Measurements from ENCODE around the gene CARD6. TPM values are rescaled to one million over a fixed set of nuclear protein-coding genes. Genes with fewer than 3 reads are reported as not detected.

CARD6 gene
- total RNA-seq, 4 donors from 2014 or later = 6.2 to 12.5 (median 10.9) TPM

- DNase-seq = no peak
- Histone ChIP-seq H3K9me3 (no peaks in the 10 kb centered on the region), H3K36me3 (no peaks in the 10 kb centered on the region), H3K4me1 (peaks cover 0 to 3% of the 10 kb centered on the region in 2 donors), H3K27me3 (no peaks in the 10 kb centered on the region), H3K4me3 (no peak overlapping the region), H3K27ac (no peak overlapping the region)
- intact Hi-C loops (cut with DNase I; ENCODE audit: low total_unique reads) = no loop called here
- no peak for TF ChIP-seq POLR2A (IDR thresholded peaks at IDR 0.05)
- TF ChIP-seq, protein P1, sequence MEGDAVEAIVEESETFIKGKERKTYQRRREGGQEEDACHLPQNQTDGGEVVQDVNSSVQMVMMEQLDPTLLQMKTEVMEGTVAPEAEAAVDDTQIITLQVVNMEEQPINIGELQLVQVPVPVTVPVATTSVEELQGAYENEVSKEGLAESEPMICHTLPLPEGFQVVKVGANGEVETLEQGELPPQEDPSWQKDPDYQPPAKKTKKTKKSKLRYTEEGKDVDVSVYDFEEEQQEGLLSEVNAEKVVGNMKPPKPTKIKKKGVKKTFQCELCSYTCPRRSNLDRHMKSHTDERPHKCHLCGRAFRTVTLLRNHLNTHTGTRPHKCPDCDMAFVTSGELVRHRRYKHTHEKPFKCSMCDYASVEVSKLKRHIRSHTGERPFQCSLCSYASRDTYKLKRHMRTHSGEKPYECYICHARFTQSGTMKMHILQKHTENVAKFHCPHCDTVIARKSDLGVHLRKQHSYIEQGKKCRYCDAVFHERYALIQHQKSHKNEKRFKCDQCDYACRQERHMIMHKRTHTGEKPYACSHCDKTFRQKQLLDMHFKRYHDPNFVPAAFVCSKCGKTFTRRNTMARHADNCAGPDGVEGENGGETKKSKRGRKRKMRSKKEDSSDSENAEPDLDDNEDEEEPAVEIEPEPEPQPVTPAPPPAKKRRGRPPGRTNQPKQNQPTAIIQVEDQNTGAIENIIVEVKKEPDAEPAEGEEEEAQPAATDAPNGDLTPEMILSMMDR (IDR thresholded peaks at IDR 0.05) = no peak
These were observed 11.2 kb upstream of the CARD6 start for GRCh38 chr5:40829748-40830533.

DNA sequence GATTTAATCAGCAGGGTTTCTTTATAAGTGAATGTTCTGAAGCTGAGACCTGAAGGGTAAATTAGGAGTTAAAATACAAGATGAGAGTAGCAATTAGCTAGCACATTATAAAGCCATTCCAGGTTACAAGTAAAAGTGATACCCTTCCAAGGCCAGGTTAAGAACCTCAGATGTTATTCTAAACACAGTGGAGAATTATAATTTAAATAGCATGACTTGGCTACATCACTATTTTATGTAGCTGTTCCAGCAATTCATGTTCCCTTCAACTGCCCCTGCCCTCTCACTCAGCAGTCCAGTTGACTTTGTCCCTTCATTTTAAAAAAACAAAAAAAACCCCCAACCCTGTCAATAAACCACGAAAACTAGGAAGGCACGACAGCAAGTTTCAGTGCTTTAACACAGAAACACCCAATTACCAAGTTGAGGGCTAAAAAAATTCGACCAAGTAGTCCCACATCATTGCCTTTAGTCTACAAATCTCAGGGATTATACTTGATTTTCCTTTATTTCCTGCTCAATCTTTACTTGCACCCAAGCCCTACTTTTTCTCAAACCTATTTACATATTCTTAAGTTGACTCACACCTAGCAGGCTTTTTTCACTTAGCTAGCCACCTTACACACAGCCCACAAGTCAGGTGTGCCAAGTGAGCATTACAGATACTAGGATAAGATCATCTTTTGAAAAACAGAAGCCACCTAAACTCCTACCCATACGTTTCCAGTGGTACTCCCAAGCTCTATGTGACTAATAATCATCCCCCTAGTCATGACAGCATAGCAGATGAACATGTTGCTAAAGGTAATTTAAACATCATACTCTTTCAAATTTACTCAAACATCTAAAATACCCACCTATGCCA is 9.6 kb upstream of the CARD6 start:
- intact Hi-C loops (cut with DNase I; ENCODE audit: low total_unique reads) = no loop called here
- H3K9me3 ChIP-seq = no peaks in the 10 kb centered on the region
- no peak for TF ChIP-seq POLR2A (IDR thresholded peaks at IDR 0.05)
- TF ChIP-seq, protein P1 (IDR thresholded peaks at IDR 0.05) = no peak

DNA sequence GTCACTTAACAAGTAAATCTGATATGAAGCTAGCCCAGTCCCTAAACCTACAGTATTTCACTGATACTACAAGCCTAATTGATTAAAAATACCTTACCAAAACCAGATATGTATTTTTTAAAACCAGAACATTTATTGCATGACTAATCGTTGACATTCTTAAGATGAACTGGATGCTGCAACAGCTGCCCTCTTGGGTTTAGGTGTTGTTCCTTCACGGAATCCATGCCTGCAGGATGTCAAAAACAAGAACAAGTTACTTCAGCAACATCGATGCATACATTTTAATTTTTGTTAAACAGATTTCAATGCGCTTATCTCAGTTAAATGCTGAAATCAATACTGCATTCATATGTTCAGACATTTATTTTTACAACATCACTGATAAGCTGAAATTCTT is 8.8 kb upstream of the CARD6 start:
- Histone ChIP-seq H3K27me3 (no peaks in the 10 kb centered on the region), H3K9me3 (no peaks in the 10 kb centered on the region), H3K4me1 (peaks cover 0 to 3% of the 10 kb centered on the region in 2 donors), H3K27ac (no peak overlapping the region), H3K36me3 (no peaks in the 10 kb centered on the region), H3K4me3 (no peak overlapping the region)
- intact Hi-C loops (cut with DNase I; ENCODE audit: low total_unique reads) = no loop called here
- TF ChIP-seq, protein P1 (IDR thresholded peaks at IDR 0.05) = no peak
- TF ChIP-seq POLR2A (IDR thresholded peaks at IDR 0.05) = no peak
- DNase-seq = no peak

More for the DNA sequence above, 9.6 kb upstream of the CARD6 start:
- Histone ChIP-seq H3K27ac (no peak overlapping the region), H3K36me3 (no peaks in the 10 kb centered on the region), H3K4me3 (no peak overlapping the region), H3K4me1 (peaks cover 0 to 3% of the 10 kb centered on the region in 2 donors), H3K27me3 (no peaks in the 10 kb centered on the region)
- no peak for DNase-seq

GRCh38 chr5:40833712-40834229 is 7.4 kb upstream of the CARD6 start:
- no peak for DNase-seq
- Histone ChIP-seq H3K4me3 (peak overlapping the region; percentile 55 to 80), H3K9me3 (no peaks in the 10 kb centered on the region), H3K4me1 (peaks cover 0 to 3% of the 10 kb centered on the region in 2 donors), H3K27ac (peak overlapping the region; percentile 93 to 94), H3K36me3 (no peaks in the 10 kb centered on the region), H3K27me3 (no peaks in the 10 kb centered on the region)
- TF ChIP-seq POLR2A (IDR thresholded peaks at IDR 0.05) = no peak
- TF ChIP-seq, protein P1 (IDR thresholded peaks at IDR 0.05) = no peak
- intact Hi-C loops (cut with DNase I; ENCODE audit: low total_unique reads) = no loop called here

Measured in uterus (tissue), 4 donors.